Stimulated activated CD8-positive, alpha-beta memory T cell treated with anti-CD3 and anti-CD28 coated beads, Interleukin-15, amount 100 ng/mL, for 4 hours (primary cell): ENCODE results near the gene DDC.

Source experiments
- DNase-seq, 2 donors: peaks; one replicate each; pipeline ENCODE4 v3.0.0-alpha.2; 2020; ENCODE audit warnings: low read depth in 2 of 2

The DDC gene

GRCh38 chr7:50416527-50417182, 148.6 kb downstream of the DDC start:
- DNase-seq: no peak

DNA sequence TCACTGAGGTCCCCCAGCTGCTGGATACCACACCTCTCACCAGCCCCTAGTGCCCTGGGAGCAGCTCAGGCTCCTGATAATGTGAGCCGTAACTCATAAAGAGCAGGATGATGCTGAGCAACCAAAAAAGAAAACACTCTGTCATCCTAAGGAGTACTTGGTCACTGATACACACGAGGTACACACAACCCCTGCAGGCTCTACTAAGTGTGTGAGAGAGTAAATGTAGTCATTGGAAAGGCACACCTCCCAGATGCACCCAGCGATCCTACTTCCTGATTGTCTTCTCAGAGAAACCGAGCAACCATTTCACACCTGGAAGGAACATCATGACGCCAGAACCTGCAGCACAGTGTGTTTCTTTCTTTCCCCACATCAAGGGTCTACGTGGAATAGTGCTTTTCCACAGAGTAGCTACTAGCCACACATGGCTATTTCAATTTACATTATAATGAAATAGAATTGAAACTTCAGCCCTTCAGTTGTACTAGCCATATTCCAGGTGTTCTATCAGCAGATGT, 149.3 kb downstream of the DDC start:
- no peak for DNase-seq

DNA sequence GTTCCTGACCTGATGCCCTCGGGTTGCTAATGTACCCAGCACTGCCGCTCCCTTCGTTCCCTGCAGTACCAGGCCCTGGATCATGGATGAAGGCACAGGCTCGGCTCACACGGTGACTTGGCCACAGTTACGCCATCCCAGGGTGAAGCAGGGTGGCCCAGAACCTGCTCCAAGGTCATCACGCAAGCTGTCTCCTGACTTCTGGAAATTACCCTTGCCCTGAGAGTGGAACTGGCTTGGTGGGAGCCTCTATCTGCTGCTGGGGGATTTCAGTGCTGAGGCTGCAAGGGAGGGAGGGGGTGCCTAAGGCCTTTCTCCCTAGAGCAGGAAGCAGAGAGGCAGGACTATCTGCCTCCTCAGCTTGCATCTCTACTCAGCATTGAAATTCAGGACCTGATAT, 151.6 kb downstream of the DDC start:
- DNase-seq: no peak

DNA sequence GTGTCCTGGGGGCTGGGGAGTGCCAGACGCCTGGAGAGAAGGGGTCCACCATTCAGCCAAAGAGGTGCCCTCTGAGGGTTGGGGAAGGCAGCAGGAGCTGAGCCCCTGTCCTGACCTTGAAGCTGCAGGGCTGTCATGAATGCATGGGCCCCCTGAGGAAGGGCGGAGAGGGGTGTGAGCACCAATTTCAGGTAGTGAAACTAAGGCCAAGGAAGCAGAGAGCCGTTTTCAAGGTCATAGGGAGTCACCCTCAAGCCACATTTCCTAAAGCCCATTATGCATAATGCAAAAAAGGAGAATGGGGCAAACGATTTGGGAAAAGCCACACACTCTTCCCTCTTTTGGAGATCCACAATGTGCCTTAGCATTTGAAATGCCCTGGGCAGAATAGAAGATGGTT, 152.2 kb downstream of the DDC start:
- DNase-seq: no peak

- no peak for DNase-seq
Measured at GRCh38 chr7:50411332-50411731, 153.9 kb downstream of the DDC start.

GRCh38 chr7:50409856-50410745, 155.1 kb downstream of the DDC start:
- DNase-seq: no peak
